Fibroblast of mammary gland (primary cell): ENCODE results near the gene SANBR.

Experiments used
- DNase-seq: peaks from one replicate; pipeline ENCODE4 v3.0.0-alpha.2; 2010; ENCODE audit warnings: low read depth
- H3K4me3 ChIP-seq: 2 replicates; pipeline ENCODE4 v1.5.1; 2011; ENCODE audit warnings: low read depth, mild to moderate bottlenecking, low read length, moderate library complexity; ENCODE audit not compliant: control insufficient read depth
- TF ChIP-seq, protein P1 (sequence below): conservative IDR thresholded peaks from 2 replicates; pipeline ENCODE4 v1.5.1; 2011; ENCODE audit warnings: low read depth, low read length, inconsistent platforms; ENCODE audit not compliant: control insufficient read depth, insufficient read depth

The SANBR gene

GRCh38 chr2:61114147-61114546, 48.5 kb downstream of the SANBR start:
- DNase-seq, result no peak
- no peak overlapping the region for H3K4me3 ChIP-seq
- TF ChIP-seq, protein P1, sequence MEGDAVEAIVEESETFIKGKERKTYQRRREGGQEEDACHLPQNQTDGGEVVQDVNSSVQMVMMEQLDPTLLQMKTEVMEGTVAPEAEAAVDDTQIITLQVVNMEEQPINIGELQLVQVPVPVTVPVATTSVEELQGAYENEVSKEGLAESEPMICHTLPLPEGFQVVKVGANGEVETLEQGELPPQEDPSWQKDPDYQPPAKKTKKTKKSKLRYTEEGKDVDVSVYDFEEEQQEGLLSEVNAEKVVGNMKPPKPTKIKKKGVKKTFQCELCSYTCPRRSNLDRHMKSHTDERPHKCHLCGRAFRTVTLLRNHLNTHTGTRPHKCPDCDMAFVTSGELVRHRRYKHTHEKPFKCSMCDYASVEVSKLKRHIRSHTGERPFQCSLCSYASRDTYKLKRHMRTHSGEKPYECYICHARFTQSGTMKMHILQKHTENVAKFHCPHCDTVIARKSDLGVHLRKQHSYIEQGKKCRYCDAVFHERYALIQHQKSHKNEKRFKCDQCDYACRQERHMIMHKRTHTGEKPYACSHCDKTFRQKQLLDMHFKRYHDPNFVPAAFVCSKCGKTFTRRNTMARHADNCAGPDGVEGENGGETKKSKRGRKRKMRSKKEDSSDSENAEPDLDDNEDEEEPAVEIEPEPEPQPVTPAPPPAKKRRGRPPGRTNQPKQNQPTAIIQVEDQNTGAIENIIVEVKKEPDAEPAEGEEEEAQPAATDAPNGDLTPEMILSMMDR, result no peak
